ENCODE measurements around the gene TMC3. TPM values are rescaled to one million over a fixed set of nuclear protein-coding genes. Genes with fewer than 3 reads are reported as not detected.
A peak's percentile ranks its signal among the peaks of the same experiment; 100 is the strongest.

Gene TMC3
- polyA plus RNA-seq (2012; ENCODE audit: insufficient read depth, insufficient read length): 0.28 TPM

- H3K4me3 ChIP-seq (ENCODE audit: low read length): no peak within 1 kb of the TSS
- DNase-seq (ENCODE audit: low read depth, low spot score): no peak
Observed at GRCh38 chr15:81373775-81374395, at the start of gene TMC3. TSS of gene TMC3 (minus strand) at chr15:81374213. CDS start at chr15:81374077, 136 bp downstream.

- H3K4me3 ChIP-seq (ENCODE audit: low read length): no peak overlapping the region
- DNase-seq (ENCODE audit: low read depth, low spot score): no peak
Observed at GRCh38 chr15:81421461-81421860, 47.4 kb upstream of the TMC3 start.

GRCh38 chr15:81419332-81419943, 45.4 kb upstream of the TMC3 start:
- DNase-seq (ENCODE audit: low read depth, low spot score): no peak
- H3K4me3 ChIP-seq (ENCODE audit: low read length): no peak overlapping the region

GRCh38 chr15:81418891-81419290, 44.9 kb upstream of the TMC3 start:
- H3K4me3 ChIP-seq (ENCODE audit: low read length): no peak overlapping the region; the same call in 1 of the 2 replicates
- peak; percentile 65 for DNase-seq (ENCODE audit: low read depth, low spot score)

- no peak overlapping the region for H3K4me3 ChIP-seq (ENCODE audit: low read length)
- no peak for DNase-seq (ENCODE audit: low read depth, low spot score)
Observed at GRCh38 chr15:81418444-81418843, 44.4 kb upstream of the TMC3 start.

- peak; percentile 95 for DNase-seq (ENCODE audit: low read depth, low spot score)
- H3K4me3 ChIP-seq (ENCODE audit: low read length): peak overlapping the region; percentile 40
Observed at GRCh38 chr15:81414274-81414968, 40.4 kb upstream of the TMC3 start.

- no peak for DNase-seq (ENCODE audit: low read depth, low spot score)
- H3K4me3 ChIP-seq (ENCODE audit: low read length): no peak overlapping the region
Observed at GRCh38 chr15:81413851-81414250, 39.8 kb upstream of the TMC3 start.

- no peak for DNase-seq (ENCODE audit: low read depth, low spot score)
- no peak overlapping the region for H3K4me3 ChIP-seq (ENCODE audit: low read length)
Observed at GRCh38 chr15:81411969-81412633, 38.1 kb upstream of the TMC3 start.

- DNase-seq (ENCODE audit: low read depth, low spot score): no peak
- H3K4me3 ChIP-seq (ENCODE audit: low read length): no peak overlapping the region
Observed at GRCh38 chr15:81411051-81411450, 37.0 kb upstream of the TMC3 start.

- H3K4me3 ChIP-seq (ENCODE audit: low read length): no peak overlapping the region
- peak; percentile 86 for DNase-seq (ENCODE audit: low read depth, low spot score)
Observed at GRCh38 chr15:81410318-81410753, 36.3 kb upstream of the TMC3 start.

GRCh38 chr15:81407718-81408117, 33.7 kb upstream of the TMC3 start:
- DNase-seq (ENCODE audit: low read depth, low spot score): no peak
- H3K4me3 ChIP-seq (ENCODE audit: low read length): no peak overlapping the region

- no peak overlapping the region for H3K4me3 ChIP-seq (ENCODE audit: low read length)
- DNase-seq (ENCODE audit: low read depth, low spot score): no peak
Observed at GRCh38 chr15:81407176-81407575, 33.2 kb upstream of the TMC3 start.

GRCh38 chr15:81400640-81401236, 26.7 kb upstream of the TMC3 start:
- H3K4me3 ChIP-seq (ENCODE audit: low read length): no peak overlapping the region
- peak; percentile 66 for DNase-seq (ENCODE audit: low read depth, low spot score)

GRCh38 chr15:81398910-81399551, 25.0 kb upstream of the TMC3 start:
- H3K4me3 ChIP-seq (ENCODE audit: low read length): no peak overlapping the region
- no peak for DNase-seq (ENCODE audit: low read depth, low spot score)

GRCh38 chr15:81398456-81398855, 24.4 kb upstream of the TMC3 start:
- no peak for DNase-seq (ENCODE audit: low read depth, low spot score)
- H3K4me3 ChIP-seq (ENCODE audit: low read length): no peak overlapping the region

- DNase-seq (ENCODE audit: low read depth, low spot score): no peak
- H3K4me3 ChIP-seq (ENCODE audit: low read length): no peak overlapping the region
Observed at GRCh38 chr15:81394603-81395002, 20.6 kb upstream of the TMC3 start.

- H3K4me3 ChIP-seq (ENCODE audit: low read length): no peak overlapping the region
- DNase-seq (ENCODE audit: low read depth, low spot score): no peak
Observed at GRCh38 chr15:81391657-81392056, 17.6 kb upstream of the TMC3 start.

GRCh38 chr15:81388436-81388770, 14.4 kb upstream of the TMC3 start:
- DNase-seq (ENCODE audit: low read depth, low spot score): no peak
- no peak overlapping the region for H3K4me3 ChIP-seq (ENCODE audit: low read length)

Measured in Jurkat, Clone E6-1 (cell line).